Duodenal mucosa (tissue), 2 donors: ENCODE measurements around the gene SMYD3.

Experiments used
- H3K27ac ChIP-seq: one replicate; pipeline ENCODE4 v1.7.0; 2013; ENCODE audit warnings: low read depth, low read length
- H3K27me3 ChIP-seq, 2 donors: one replicate each; pipeline ENCODE4 v1.7.0; 2013; ENCODE audit warnings: low read length in 2 of 2, control low read depth in 1 of 2; ENCODE audit not compliant: insufficient read depth in 2 of 2, control insufficient read depth in 1 of 2
- H3K36me3 ChIP-seq, 2 donors: one replicate each; pipeline ENCODE4 v1.7.0; 2013; ENCODE audit warnings: low read length in 2 of 2, control low read depth in 1 of 2; ENCODE audit not compliant: insufficient read depth in 2 of 2, control insufficient read depth in 1 of 2
- H3K4me1 ChIP-seq, 2 donors: one replicate each; pipeline ENCODE4 v1.7.0; 2013; ENCODE audit warnings: low read length in 2 of 2, control low read depth in 1 of 2; ENCODE audit not compliant: insufficient read depth in 2 of 2, control insufficient read depth in 1 of 2
- H3K4me3 ChIP-seq, 2 donors: one replicate each; pipeline ENCODE4 v1.7.0; 2013; ENCODE audit warnings: low read length in 2 of 2, low read depth in 1 of 2
- H3K9ac ChIP-seq, 2 donors: one replicate each; pipeline ENCODE4 v1.7.0; 2013; ENCODE audit warnings: low read length in 2 of 2, low read depth in 1 of 2
- H3K9me3 ChIP-seq, 2 donors: one replicate each; pipeline ENCODE4 v1.7.0; 2013; ENCODE audit warnings: low read length in 2 of 2, control low read depth in 1 of 2; ENCODE audit not compliant: control insufficient read depth in 1 of 2

SMYD3 gene

DNA sequence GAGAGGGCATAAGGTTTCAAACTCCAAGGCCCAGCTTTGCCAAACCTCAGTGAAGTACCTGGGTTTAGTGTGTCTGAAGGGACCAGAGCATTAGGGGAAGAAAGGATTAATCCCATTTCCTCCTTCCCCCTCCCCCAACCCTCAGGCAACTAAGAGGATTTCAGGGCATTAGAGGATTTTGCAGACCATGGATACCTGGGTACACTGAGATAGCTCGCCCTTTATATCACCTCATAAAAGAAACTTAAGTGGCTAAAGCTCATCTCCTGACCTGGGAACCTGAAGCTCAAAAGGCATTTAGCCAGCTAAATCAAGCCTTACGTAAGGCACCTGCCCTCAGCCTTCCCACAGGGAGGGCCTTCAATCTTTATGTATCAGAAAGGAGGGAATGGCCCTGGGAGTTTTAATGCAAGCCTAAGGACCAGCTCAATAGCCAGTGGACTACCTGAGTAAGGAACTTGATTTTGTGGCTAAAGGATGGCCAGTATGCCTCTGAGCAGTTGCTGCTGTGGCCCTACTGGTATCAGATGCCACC is 26.4 kb upstream of the SMYD3 start:
- Histone ChIP-seq H3K9me3 (peaks cover 7 to 12% of the 10 kb centered on the region in 2 donors), H3K9ac (no peak overlapping the region), H3K36me3 (no peaks in the 10 kb centered on the region), H3K4me1 (no peaks in the 10 kb centered on the region), H3K27ac (no peak overlapping the region), H3K27me3 (no peaks in the 10 kb centered on the region), H3K4me3 (no peak overlapping the region)

DNA sequence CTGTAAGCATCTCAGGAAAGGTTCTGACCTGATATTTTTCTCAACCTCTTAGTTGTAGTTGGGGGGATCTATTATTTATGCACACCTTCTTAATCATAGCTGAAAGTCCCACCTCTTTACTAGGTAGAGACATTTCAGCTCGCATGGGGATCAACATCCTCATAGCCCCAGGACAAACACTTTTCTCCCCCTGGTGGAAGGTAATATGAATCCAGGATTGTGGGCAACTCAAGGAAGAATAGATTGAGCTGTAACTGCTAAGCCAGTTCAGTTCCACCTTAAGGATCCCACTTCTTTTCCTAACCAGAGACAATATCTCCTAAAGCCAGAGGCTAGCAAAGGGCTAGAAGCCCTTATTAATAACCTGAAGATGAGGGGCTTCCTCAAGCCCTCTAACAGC is 25.4 kb upstream of the SMYD3 start:
- Histone ChIP-seq H3K4me3 (no peak overlapping the region), H3K9ac (no peak overlapping the region), H3K4me1 (no peaks in the 10 kb centered on the region), H3K27me3 (no peaks in the 10 kb centered on the region), H3K36me3 (no peaks in the 10 kb centered on the region), H3K9me3 (peaks cover 7 to 12% of the 10 kb centered on the region in 2 donors), H3K27ac (no peak overlapping the region)

DNA sequence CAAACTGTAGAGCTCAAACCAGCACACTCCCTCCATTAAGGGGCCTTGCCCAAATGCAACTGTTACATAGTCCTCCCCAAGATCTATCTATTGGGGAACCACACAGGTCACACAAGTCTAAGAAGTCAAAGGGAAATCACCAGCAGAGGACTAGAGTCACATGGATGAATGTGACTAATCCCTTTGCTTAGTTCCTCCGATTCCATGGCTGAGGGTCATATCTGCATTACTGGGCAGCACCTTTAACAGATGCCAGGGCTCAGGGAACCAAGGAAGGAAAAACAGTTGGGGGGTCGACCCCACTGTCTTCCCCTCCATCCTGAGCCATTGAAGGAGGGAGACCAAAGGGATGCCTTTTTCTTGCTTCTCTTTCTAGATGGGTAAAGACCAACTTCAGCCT is 23.4 kb upstream of the SMYD3 start:
- H3K9me3 ChIP-seq = peaks cover 7 to 12% of the 10 kb centered on the region in 2 donors
- no peaks in the 10 kb centered on the region for H3K36me3 ChIP-seq
- H3K4me3 ChIP-seq = no peak overlapping the region
- no peaks in the 10 kb centered on the region for H3K27me3 ChIP-seq
- no peak overlapping the region for H3K27ac ChIP-seq
- no peaks in the 10 kb centered on the region for H3K4me1 ChIP-seq
- no peak overlapping the region for H3K9ac ChIP-seq

DNA sequence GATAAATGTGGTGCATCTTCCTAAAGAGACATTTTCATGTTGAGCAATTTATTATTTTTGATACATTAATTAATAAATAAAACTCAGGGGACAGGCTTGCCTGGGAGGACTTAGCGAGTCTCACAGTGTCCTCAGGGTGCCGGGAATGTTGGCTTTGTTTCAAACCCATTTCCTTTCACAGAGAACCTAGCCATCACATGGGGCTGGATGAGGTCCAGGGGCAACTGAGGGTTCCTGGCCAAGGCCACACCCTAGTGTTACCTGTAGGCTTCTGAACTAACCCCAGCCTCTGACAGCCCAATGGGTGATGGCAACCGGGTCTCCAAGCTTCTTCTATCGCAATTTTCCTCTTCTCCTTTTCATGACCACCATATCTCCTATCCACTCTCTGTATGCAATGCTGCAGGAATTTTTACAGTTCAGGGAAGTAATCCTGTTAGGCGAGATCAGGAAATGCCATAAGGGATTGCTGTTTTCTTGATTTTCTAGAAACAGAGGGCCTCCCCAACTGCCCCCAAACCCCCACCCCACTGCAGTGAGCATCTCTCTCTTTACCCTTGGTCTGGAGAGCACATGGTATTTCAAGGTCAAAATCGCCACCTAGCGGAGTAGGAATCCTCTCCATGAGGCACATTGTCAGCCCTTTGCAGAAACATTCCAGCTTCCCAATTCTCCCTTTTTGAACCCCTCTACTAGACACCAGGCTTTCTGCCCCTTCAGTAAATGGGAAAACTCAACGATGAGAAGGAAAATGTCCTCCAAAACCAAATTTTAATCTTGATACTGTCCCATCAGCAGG is 22.1 kb upstream of the SMYD3 start:
- peaks cover 7 to 12% of the 10 kb centered on the region in 2 donors for H3K9me3 ChIP-seq
- no peaks in the 10 kb centered on the region for H3K27me3 ChIP-seq
- H3K4me3 ChIP-seq = no peak overlapping the region
- H3K4me1 ChIP-seq = no peaks in the 10 kb centered on the region
- H3K9ac ChIP-seq = no peak overlapping the region
- H3K36me3 ChIP-seq = no peaks in the 10 kb centered on the region
- no peak overlapping the region for H3K27ac ChIP-seq

DNA sequence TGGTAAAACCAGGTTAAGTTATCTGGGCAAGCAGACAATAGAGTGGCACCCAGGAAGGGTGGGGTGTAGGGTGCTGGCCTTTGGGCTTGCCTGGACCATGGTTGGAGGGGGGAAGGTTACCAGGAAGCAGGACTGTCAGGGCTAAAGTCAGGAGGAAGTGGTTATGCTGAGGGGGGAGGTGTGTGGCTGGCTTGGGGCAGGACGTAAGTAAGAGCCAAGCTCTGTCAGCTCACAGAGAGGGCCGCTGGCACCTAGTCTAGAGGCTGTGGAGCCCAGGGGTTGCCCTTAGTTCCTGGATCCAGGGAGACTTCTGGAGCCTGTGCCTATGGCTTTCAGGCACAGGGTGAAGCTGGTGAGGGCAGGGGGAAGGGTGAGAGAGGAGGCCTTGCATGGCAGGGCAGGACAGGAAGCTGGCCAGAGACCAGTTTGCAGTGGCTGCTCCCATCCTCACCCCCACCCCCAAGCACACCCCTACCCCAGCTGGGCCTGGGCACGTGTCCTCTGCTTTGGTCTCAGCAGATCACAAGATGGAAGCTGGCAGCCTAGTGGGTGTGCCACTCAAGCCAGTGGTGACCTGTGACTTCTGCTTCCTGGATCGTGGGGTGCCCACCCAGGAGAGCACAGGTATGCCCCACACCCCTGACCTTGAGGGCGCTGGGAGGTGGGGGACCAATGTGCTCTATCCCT is 20.5 kb upstream of the SMYD3 start:
- Histone ChIP-seq H3K27me3 (no peaks in the 10 kb centered on the region), H3K4me1 (no peaks in the 10 kb centered on the region), H3K9ac (no peak overlapping the region), H3K36me3 (no peaks in the 10 kb centered on the region), H3K9me3 (peaks cover 7 to 12% of the 10 kb centered on the region in 2 donors), H3K27ac (no peak overlapping the region), H3K4me3 (no peak overlapping the region)

DNA sequence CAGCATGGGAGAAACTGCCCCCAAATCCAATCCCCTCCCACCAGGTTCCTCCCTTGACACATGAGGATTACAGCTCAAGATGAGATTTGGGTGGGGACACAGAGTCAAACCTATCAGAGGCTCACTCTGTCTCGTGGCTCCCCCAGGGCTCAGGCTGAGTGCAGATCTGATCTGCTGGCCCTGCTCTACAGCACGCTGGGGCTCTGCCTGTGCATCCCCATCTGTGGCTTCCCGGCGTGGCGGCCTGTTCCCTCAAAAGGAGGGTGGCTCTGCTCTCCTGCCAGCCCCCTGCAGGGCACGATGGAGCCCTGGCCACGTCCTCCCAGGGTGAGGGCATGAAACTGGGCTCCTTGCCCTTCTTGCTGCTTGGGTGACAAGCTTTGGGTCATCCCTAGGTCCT is 19.8 kb upstream of the SMYD3 start:
- Histone ChIP-seq H3K4me1 (no peaks in the 10 kb centered on the region), H3K27ac (no peak overlapping the region), H3K9me3 (peaks cover 7 to 12% of the 10 kb centered on the region in 2 donors), H3K9ac (no peak overlapping the region), H3K4me3 (no peak overlapping the region), H3K36me3 (no peaks in the 10 kb centered on the region), H3K27me3 (no peaks in the 10 kb centered on the region)

DNA sequence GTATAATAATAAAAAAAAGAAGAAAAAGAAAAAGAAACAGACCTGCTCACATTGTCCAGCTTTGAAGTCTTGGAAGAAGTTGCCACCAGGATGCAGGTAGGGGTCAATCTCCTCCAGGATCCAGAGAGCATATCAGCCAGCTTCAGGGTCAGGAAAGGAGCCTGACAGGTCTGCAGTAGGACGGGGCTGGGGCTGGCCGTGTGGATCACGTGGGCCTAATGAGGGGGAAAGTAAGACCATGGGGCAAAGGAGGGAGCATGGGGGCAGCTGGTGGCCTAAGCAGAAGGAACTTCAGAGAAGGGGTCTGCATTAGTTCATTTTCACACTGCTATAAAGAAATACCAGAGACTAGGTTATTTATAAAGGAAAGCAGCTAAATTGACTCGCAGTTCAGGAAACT is 19.3 kb upstream of the SMYD3 start:
- H3K9me3 ChIP-seq = peaks cover 7 to 11% of the 10 kb centered on the region in 2 donors
- H3K27ac ChIP-seq = no peak overlapping the region
- H3K27me3 ChIP-seq = no peaks in the 10 kb centered on the region
- H3K9ac ChIP-seq = no peak overlapping the region
- H3K36me3 ChIP-seq = no peaks in the 10 kb centered on the region
- no peak overlapping the region for H3K4me3 ChIP-seq
- H3K4me1 ChIP-seq = no peaks in the 10 kb centered on the region

DNA sequence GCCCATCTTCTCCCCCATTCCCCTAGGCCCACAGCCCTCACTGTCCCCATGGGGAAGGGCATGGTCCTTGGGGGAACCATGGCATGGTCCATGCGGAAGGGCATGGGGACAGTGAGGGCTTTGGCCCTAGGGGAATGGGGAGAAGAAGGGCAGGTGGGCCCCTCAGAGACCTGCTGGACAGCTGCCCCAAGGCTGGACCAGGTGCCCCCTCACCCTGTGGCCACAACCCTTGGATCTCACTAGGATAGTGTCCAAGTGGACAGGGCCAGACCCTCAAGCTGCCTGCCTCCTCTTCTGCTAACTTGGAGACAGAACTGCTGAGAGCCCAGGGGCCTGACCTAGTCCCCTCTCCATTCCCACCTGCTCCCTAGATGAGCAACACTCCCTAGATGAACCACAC is 12.4 kb upstream of the SMYD3 start:
- Histone ChIP-seq H3K27ac (no peak overlapping the region), H3K9ac (no peak overlapping the region), H3K9me3 (peaks cover 21 to 22% of the 10 kb centered on the region in 2 donors), H3K27me3 (no peaks in the 10 kb centered on the region), H3K4me1 (no peaks in the 10 kb centered on the region), H3K4me3 (no peak overlapping the region), H3K36me3 (no peaks in the 10 kb centered on the region)

DNA sequence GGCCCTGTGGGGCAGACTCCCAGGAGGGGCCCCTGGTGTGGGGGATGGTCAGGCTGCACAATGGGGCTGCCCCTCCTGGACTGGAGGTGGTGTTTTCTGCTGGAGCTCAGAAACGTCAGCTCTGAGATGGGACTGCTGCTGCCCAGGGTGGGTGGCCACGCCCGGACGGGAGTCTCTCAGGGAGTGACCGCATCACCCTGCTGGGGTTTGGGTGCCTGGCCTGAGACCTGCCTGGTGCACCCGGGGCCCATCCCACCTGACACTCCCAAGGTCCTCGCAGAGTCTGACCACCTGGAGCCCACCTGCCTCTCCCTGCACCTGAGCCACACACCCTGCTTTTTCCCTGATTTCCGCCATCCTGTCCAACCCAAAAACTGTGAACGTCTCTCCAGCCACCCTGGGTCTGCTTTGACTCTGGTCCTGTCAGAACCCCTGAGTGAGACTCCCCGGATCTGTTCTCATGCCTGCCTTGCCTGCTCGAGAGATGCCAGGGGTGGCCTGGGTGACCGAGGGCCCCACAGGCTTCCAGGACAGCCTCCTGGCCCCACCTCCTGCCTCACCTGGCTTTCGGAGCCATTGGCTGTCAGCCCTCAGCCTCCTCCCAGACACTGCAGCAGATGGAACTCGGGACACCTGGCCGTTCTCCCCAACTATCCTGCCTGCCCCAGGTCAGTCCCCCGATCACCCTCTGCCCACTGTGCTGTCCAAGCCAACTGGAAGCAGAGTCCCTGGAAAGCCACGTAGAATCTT is 11.6 kb upstream of the SMYD3 start:
- Histone ChIP-seq H3K4me1 (no peaks in the 10 kb centered on the region), H3K27me3 (no peaks in the 10 kb centered on the region), H3K36me3 (no peaks in the 10 kb centered on the region), H3K4me3 (no peak overlapping the region), H3K9ac (no peak overlapping the region), H3K9me3 (peaks cover 21 to 24% of the 10 kb centered on the region in 2 donors), H3K27ac (no peak overlapping the region)

DNA sequence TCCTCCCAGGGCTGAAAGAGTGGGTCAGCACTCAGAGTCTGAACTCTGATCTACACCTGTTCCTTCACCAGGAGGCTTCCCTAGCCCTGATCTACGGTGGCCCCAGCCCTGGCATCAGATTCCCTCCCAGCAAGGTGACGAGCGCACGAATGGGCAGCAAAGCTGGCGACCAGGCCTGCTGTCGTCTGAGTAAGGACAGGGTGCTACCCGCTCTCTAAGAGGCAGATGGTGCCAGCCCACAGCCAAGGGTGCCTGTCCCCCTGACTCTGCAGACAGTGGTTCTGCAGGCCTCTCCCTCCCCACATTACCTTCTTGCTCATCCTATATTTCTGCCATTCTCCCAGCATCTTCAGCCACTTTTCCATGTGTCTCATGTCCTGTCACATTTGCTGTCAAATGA is 10.3 kb upstream of the SMYD3 start:
- Histone ChIP-seq H3K4me1 (no peaks in the 10 kb centered on the region), H3K36me3 (no peaks in the 10 kb centered on the region), H3K27ac (no peak overlapping the region), H3K4me3 (no peak overlapping the region), H3K27me3 (no peaks in the 10 kb centered on the region), H3K9me3 (peaks cover 21 to 26% of the 10 kb centered on the region in 2 donors), H3K9ac (no peak overlapping the region)
